RPMI7951 (cell line): ENCODE results near the gene BTBD9. TPM values are rescaled to one million over a fixed set of nuclear protein-coding genes. Genes with fewer than 3 reads are reported as not detected.
"Not testable (repeated sequence)": the region's sequence is repeated elsewhere in the genome, so short reads cannot be mapped to it uniquely, and the experiment has no call there.

Experiments used
- DNase-seq: peaks from one replicate; pipeline ENCODE4 v3.0.0-alpha.2; 2012; ENCODE audit warnings: low read depth
- total RNA-seq: library from RNA; depleted of rRNA; stranded (reverse); fragments of >200 nt; shearing (Covaris generic); gene quantifications from 2 replicates; pipeline ENCODE4 v1.2.3, GENCODE V29; 2014

BTBD9 gene
- total RNA-seq, 1 experiment from 2014 or later: 2.8 TPM

- DNase-seq: no peak
These were observed 10.0 kb upstream of the BTBD9 start for GRCh38 chr6:38649744-38650143.

DNA sequence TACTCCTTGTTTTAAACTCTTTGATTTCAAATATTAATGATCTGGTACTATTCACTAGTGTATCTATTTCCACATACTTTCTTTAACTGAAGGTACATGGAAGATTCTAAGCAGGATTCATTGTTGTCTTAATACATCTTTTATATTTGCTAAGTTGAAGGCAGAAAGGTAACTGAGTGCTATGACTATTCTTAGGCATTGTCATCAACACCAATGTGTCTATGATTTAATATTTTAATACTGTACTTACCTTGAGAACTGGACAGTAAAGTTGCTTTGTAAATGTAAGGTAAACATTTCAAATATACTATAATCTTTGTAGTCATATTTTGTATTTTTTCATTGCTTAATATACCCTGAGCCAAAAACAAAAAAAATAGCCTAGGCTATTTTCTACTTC is 8.9 kb upstream of the BTBD9 start:
- DNase-seq: no peak

- DNase-seq: peak; percentile 39
These were observed 6.6 kb upstream of the BTBD9 start for GRCh38 chr6:38646166-38646878.

GRCh38 chr6:38644951-38645350 is 5.2 kb upstream of the BTBD9 start:
- no peak for DNase-seq

DNA sequence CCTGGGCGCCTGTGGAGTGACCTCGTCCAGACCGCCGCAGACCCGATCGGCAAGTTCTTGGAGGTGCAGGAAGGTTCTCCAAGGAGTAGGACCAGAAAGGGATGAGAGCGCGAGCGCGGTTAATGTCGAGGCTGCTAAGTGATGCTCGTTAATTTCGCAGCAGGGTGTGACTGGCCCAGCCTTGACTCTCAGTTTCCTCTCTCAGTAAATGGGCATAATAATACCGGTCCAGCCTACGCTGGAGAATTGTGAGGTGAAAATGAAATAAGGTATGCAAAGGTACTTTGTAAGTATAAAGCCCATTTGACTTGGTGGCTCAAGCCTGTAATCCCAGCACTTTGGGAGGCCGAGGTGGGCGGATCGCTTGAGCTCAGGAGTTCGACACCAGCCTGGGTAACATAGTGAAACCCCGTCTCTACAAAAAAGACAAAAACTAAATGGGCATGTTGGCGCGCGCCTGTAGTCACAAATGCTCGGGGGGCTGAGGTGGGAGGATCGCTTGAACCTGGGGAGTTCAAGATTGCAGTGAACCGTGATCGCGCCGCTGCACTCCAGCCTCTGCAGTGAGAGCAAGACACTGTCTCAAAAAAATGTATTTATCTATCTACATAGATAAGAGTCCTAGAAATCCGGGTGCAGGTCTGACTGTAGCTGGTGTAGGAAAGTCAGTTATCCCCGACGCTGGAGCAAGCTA is 634 bp upstream of the BTBD9 start:
- DNase-seq: no peak

- DNase-seq: peak; percentile 34
These were observed 710 bp downstream of the BTBD9 start for GRCh38 chr6:38638941-38639497.

DNA sequence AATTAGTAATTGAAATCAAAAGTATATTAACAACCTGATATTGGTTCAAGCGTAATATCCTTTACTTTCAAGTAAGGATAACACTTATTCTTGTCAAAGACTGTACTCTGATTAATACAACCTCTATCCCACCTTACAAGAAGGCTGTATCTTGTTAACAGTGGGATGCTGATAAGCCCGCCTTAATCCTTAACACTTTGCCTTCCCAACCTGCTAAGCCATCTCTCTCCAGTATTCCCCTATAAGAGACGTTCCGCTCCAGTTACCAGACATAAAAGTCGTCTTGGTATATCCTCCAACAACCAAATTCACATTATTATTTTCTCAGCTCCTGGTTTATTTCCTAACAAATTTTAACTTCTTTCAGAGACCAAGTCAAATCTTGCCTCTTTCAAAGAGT is 2.0 kb downstream of the BTBD9 start:
- no peak for DNase-seq

DNA sequence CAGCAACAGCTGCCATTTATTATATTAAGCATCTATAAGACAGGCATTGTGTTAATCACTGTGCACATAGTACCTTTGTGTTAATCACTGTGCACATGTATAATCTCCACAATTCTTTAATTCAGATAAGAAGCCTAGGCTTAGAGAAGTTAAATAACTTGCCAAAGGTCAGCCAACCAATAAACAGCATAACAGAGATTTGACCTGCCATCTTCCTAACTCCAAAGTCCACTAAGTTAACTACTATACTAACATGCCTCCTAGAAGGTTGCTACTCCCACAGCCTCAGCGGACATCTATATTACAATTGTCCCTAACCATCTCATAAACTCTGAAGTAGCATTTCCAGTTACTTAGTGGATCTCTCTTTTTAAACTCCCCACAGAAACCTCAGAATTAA is 3.7 kb downstream of the BTBD9 start:
- no peak for DNase-seq

DNA sequence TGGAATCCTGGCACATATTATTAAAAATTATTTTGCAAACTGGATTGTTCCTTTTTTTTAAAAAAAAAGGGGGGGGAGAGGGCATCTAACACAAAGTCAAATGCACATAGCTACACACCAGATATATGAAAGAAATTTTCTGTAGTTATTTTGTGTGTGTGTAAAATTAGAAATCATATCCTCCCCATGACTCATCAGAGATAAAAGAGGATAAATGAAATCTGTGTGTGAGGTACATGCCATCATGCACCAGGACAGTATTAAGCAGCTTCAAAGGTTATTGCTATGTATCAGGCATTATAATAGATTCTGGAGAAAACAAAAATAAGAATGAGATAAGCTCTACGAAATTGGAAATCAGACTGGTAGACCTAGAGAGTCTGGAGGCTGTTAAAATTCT is 5.2 kb downstream of the BTBD9 start:
- peak; percentile 4 for DNase-seq

DNA sequence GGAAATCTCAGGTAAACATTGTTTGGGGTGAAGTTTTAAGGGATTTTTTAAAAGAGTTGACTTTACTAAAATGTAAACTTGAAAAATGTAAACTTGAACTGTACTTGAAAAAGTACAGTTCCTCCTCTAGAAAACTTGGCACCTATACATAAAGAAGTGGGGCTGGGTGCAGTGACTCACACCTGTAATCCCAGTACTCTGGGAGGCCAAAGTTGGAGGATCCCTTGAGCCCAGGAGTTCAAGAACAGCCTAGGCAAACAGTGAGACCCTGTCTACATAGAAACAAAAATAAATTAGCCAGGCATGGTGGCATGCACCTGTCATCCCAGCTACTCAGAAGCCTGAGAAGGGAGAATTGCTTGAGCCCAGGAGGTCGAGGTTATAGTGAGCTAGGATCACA is 7.2 kb downstream of the BTBD9 start:
- DNase-seq: no peak

GRCh38 chr6:38631186-38631783 is 8.4 kb downstream of the BTBD9 start:
- DNase-seq: no peak

- no peak for DNase-seq
These were observed 14.5 kb downstream of the BTBD9 start for GRCh38 chr6:38625217-38625616.

GRCh38 chr6:38619342-38619741 is 20.4 kb downstream of the BTBD9 start:
- DNase-seq: not testable (repeated sequence)

- not testable (repeated sequence) for DNase-seq
These were observed 21.4 kb downstream of the BTBD9 start for GRCh38 chr6:38618301-38618700.

DNA sequence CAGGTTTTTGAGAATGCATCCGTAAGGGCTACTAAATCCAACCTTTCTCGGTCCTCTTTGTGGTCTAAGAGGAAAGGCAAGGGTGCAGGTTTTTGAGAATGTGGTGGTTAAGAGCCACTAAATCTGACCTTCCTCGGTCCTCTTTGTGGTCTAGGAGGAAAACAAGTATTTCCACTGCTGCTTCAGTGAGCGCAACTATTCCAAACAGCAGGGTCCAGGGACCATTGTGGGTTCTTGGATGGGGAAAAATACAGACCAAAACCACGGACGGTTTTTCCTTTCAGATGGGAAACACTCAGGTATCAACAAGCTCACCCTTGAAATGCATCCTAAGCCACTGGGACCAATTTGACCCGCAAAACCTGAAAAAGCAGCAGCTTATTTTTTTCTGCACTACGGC is 21.9 kb downstream of the BTBD9 start:
- DNase-seq: no peak

GRCh38 chr6:38612143-38612965 is 27.4 kb downstream of the BTBD9 start:
- peak; percentile 4 for DNase-seq

- DNase-seq: no peak
These were observed 29.6 kb downstream of the BTBD9 start for GRCh38 chr6:38610050-38610625.

DNA sequence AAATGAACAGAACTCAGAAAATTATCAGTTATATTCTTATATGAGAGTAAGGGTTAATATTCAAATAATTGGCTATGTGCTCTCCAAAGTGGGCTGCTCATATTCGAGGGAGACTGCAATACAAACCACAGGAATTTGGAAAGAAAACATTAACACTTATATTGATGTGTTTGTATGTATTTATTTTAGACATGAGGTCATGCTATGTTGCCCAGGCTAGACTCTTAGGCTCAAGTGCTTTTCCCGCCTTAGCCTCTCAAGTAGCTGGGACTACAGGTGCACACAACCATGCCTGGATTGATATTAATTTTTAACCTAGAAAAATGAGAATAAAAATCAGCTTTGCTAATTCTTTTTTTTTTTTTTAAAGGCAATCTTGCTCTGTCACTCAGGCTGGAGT is 35.0 kb downstream of the BTBD9 start:
- no peak for DNase-seq

- no peak for DNase-seq
These were observed 35.8 kb downstream of the BTBD9 start for GRCh38 chr6:38603966-38604365.

- DNase-seq: no peak
These were observed 36.2 kb downstream of the BTBD9 start for GRCh38 chr6:38603496-38603895.

- DNase-seq: no peak
These were observed 39.7 kb downstream of the BTBD9 start for GRCh38 chr6:38599966-38600550.
